Neuronal stem cell (in vitro differentiated cells): Measurements from ENCODE around the gene GALM.

ENCODE experiments used
- DNase-seq: peaks from one replicate; pipeline ENCODE4 v3.0.0-alpha.2; 2013; ENCODE audit warnings: low spot score
- H2AFZ ChIP-seq: one replicate; pipeline ENCODE4 v1.6.1; 2013; ENCODE audit warnings: mild to moderate bottlenecking, low read length, inconsistent platforms
- H2AK5ac ChIP-seq: 2 replicates; pipeline ENCODE4 v1.6.1; 2013; ENCODE audit warnings: low read depth, mild to moderate bottlenecking, inconsistent platforms, low read length, moderate library complexity, mixed read lengths
- H2BK120ac ChIP-seq: 2 replicates; pipeline ENCODE4 v1.6.1; 2013; ENCODE audit warnings: low read depth, mild to moderate bottlenecking, inconsistent platforms, low read length, moderate library complexity, mixed read lengths
- H2BK12ac ChIP-seq: one replicate; pipeline ENCODE4 v1.6.1; 2013; ENCODE audit warnings: low read length, inconsistent platforms
- H2BK15ac ChIP-seq: 2 replicates; pipeline ENCODE4 v1.6.1; 2013; ENCODE audit warnings: mild to moderate bottlenecking, low read length, inconsistent platforms, mixed read lengths
- H2BK5ac ChIP-seq: one replicate; pipeline ENCODE4 v1.6.1; 2013; ENCODE audit warnings: inconsistent platforms, mild to moderate bottlenecking, low read length, moderate library complexity
- H3K14ac ChIP-seq: one replicate; pipeline ENCODE4 v1.6.1; 2013; ENCODE audit warnings: low read length, inconsistent platforms
- H3K18ac ChIP-seq: 2 replicates; pipeline ENCODE4 v1.6.1; 2013; ENCODE audit warnings: low read length, inconsistent platforms
- H3K23ac ChIP-seq: 2 replicates; pipeline ENCODE4 v1.6.1; 2013; ENCODE audit warnings: low read depth, mild to moderate bottlenecking, mixed read lengths, low read length, inconsistent platforms; ENCODE audit not compliant: poor library complexity
- H3K27ac ChIP-seq: replicated peaks from 3 replicates; pipeline ENCODE4 v1.5.1; 2013; ENCODE audit warnings: low read length, inconsistent platforms
- H3K27me3 ChIP-seq, 3 experiments: 2 replicates each; pipeline ENCODE4 v1.6.1; 2013; ENCODE audit warnings: low read length in 3 of 3, mild to moderate bottlenecking in 2 of 3, inconsistent platforms in 1 of 3, low read depth in 1 of 3, mixed read lengths in 1 of 3, moderate library complexity in 1 of 3; ENCODE audit not compliant: control insufficient read depth in 3 of 3, insufficient read depth in 3 of 3
- H3K36me3 ChIP-seq, 2 donors: replicated peaks in 1 of 2; 2 replicates each; pipeline ENCODE4 v1.6.1; 2013; ENCODE audit warnings: low read length in 2 of 2; ENCODE audit not compliant: control insufficient read depth in 2 of 2, insufficient read depth in 2 of 2
- H3K4ac ChIP-seq: 2 replicates; pipeline ENCODE4 v1.6.1; 2013; ENCODE audit warnings: inconsistent platforms, mild to moderate bottlenecking, low read length, moderate library complexity
- H3K4me1 ChIP-seq, 2 donors: 1 replicate in 1 of 2; 2 replicates in 1 of 2; pipeline ENCODE4 v1.6.1; 2013; ENCODE audit warnings: low read length in 2 of 2, low read depth in 1 of 2; ENCODE audit not compliant: control insufficient read depth in 2 of 2, insufficient read depth in 1 of 2
- H3K4me2 ChIP-seq: one replicate; pipeline ENCODE4 v1.6.1; 2013; ENCODE audit warnings: mild to moderate bottlenecking, low read length, inconsistent platforms; ENCODE audit not compliant: insufficient read depth, poor library complexity, severe bottlenecking
- H3K4me3 ChIP-seq, 2 donors: 2 replicates each; pipeline ENCODE4 v1.5.1; 2013; ENCODE audit warnings: low read length in 2 of 2, mild to moderate bottlenecking in 2 of 2, inconsistent platforms in 1 of 2, moderate library complexity in 1 of 2
- H3K79me1 ChIP-seq: one replicate; pipeline ENCODE4 v1.6.1; 2013; ENCODE audit warnings: low read depth, mild to moderate bottlenecking, inconsistent platforms, low read length, moderate library complexity
- H3K9ac ChIP-seq: one replicate; pipeline ENCODE4 v1.6.1; 2013; ENCODE audit warnings: mild to moderate bottlenecking, low read depth, low read length, inconsistent platforms; ENCODE audit not compliant: poor library complexity
- H3K9me3 ChIP-seq, 2 donors: replicated peaks in 1 of 2; 2 replicates each; pipeline versions ENCODE3 to v1.6.1; 2013; ENCODE audit warnings: low read length in 2 of 2, mild to moderate bottlenecking in 2 of 2, inconsistent platforms in 1 of 2, low read depth in 1 of 2, mixed read lengths in 1 of 2, moderate library complexity in 1 of 2; ENCODE audit not compliant: control insufficient read depth in 2 of 2, insufficient read depth in 1 of 2
- H4K8ac ChIP-seq: one replicate; pipeline ENCODE4 v1.6.1; 2013; ENCODE audit warnings: low read depth, mild to moderate bottlenecking, inconsistent platforms, low read length, moderate library complexity
- H4K91ac ChIP-seq: one replicate; pipeline ENCODE4 v1.6.1; 2013; ENCODE audit warnings: low read length, low read depth, mild to moderate bottlenecking, inconsistent platforms; ENCODE audit not compliant: poor library complexity
- WGBS, 2 donors: extraction: QIAGEN DNeasy Blood & Tissue Kit; methylation state at CpG; one replicate each; pipeline ENCODE4 v1.1.7; 2013; ENCODE audit warnings: missing lambda C conversion rate in 2 of 2, mixed read lengths in 1 of 2; ENCODE audit not compliant: insufficient read length in 2 of 2, insufficient replicate concordance in 1 of 2; ENCODE audit errors: extremely low coverage in 2 of 2; 5-methylcytosine and 5-hydroxymethylcytosine counted together

GALM gene

GRCh38 chr2:38698467-38699003 is 32.6 kb downstream of the GALM start:
- Histone ChIP-seq H3K9ac (no peak overlapping the region), H2BK5ac (no peak overlapping the region), H2BK12ac (no peak overlapping the region), H3K4me3 (no peak overlapping the region), H3K79me1 (no peaks in the 10 kb centered on the region), H3K23ac (no peak overlapping the region), H2BK15ac (no peak overlapping the region), H3K27me3 (no peaks in the 10 kb centered on the region), H3K9me3 (no peaks in the 10 kb centered on the region), H3K4me2 (no peak overlapping the region), H3K4me1 (no peaks in the 10 kb centered on the region), H3K27ac (no peak overlapping the region), H3K14ac (no peak overlapping the region), H2BK120ac (no peak overlapping the region), H3K36me3 (peaks cover 0 to 3% of the 10 kb centered on the region in 2 donors), H3K18ac (no peak overlapping the region), H4K91ac (no peak overlapping the region), H4K8ac (no peak overlapping the region), H3K4ac (no peak overlapping the region), H2AFZ (no peak overlapping the region), H2AK5ac (no peak overlapping the region)
- no CpG with 5 or more reads among the region's 5 CpGs for WGBS, 2 donors
- no peak for DNase-seq

- no peaks in the 10 kb centered on the region for H3K36me3 ChIP-seq
- H3K23ac ChIP-seq: no peak overlapping the region
- no peaks in the 10 kb centered on the region for H3K4me1 ChIP-seq
- H3K4me2 ChIP-seq: no peak overlapping the region
- no peak overlapping the region for H2AFZ ChIP-seq
- H3K4ac ChIP-seq: no peak overlapping the region
- no peak overlapping the region for H4K91ac ChIP-seq
- no peak overlapping the region for H2BK120ac ChIP-seq
- H2AK5ac ChIP-seq: no peak overlapping the region
- H3K4me3 ChIP-seq: no peak overlapping the region
- no peak for DNase-seq
- H3K79me1 ChIP-seq: no peaks in the 10 kb centered on the region
- H3K9ac ChIP-seq: no peak overlapping the region
- H2BK5ac ChIP-seq: no peak overlapping the region
- H2BK12ac ChIP-seq: no peak overlapping the region
- no peak overlapping the region for H3K14ac ChIP-seq
- H3K27me3 ChIP-seq: no peaks in the 10 kb centered on the region
- no peak overlapping the region for H3K27ac ChIP-seq
- no CpG with 5 or more reads among the region's 9 CpGs for WGBS, 2 donors
- H3K18ac ChIP-seq: no peak overlapping the region
- H3K9me3 ChIP-seq: no peaks in the 10 kb centered on the region
- no peak overlapping the region for H4K8ac ChIP-seq
- H2BK15ac ChIP-seq: no peak overlapping the region
Measured at GRCh38 chr2:38700113-38700785, 34.3 kb downstream of the GALM start.

GRCh38 chr2:38700881-38701458 is 35.1 kb downstream of the GALM start:
- Histone ChIP-seq H3K9ac (no peak overlapping the region), H2AK5ac (no peak overlapping the region), H2BK15ac (no peak overlapping the region), H3K27me3 (no peaks in the 10 kb centered on the region), H3K14ac (no peak overlapping the region), H2BK120ac (no peak overlapping the region), H3K23ac (no peak overlapping the region), H3K4me3 (no peak overlapping the region), H3K4ac (no peak overlapping the region), H3K18ac (no peak overlapping the region), H3K9me3 (no peaks in the 10 kb centered on the region), H3K4me2 (no peak overlapping the region), H4K8ac (no peak overlapping the region), H3K27ac (no peak overlapping the region), H4K91ac (no peak overlapping the region), H3K36me3 (no peaks in the 10 kb centered on the region), H2AFZ (no peak overlapping the region), H3K79me1 (no peaks in the 10 kb centered on the region), H2BK5ac (no peak overlapping the region), H3K4me1 (no peaks in the 10 kb centered on the region), H2BK12ac (no peak overlapping the region)
- no peak for DNase-seq

- Histone ChIP-seq H3K4me2 (no peak overlapping the region), H2BK15ac (no peak overlapping the region), H3K36me3 (no peaks in the 10 kb centered on the region), H2BK5ac (no peak overlapping the region), H3K9me3 (no peaks in the 10 kb centered on the region), H3K27me3 (no peaks in the 10 kb centered on the region), H3K27ac (no peak overlapping the region), H2AK5ac (no peak overlapping the region), H3K23ac (no peak overlapping the region), H4K91ac (no peak overlapping the region), H3K9ac (no peak overlapping the region), H3K79me1 (no peaks in the 10 kb centered on the region), H3K14ac (no peak overlapping the region), H2BK120ac (no peak overlapping the region), H3K4ac (no peak overlapping the region), H3K18ac (no peak overlapping the region), H4K8ac (no peak overlapping the region), H2BK12ac (no peak overlapping the region), H3K4me1 (no peaks in the 10 kb centered on the region), H3K4me3 (no peak overlapping the region), H2AFZ (no peak overlapping the region)
- DNase-seq: no peak
- no CpG with 5 or more reads among the region's 4 CpGs for WGBS, 2 donors
Measured at GRCh38 chr2:38701542-38701941, 35.6 kb downstream of the GALM start.
